Small intestine (tissue), 7 donors: Measurements from ENCODE around the gene NCAPD3. TPM values are rescaled to one million over a fixed set of nuclear protein-coding genes. Genes with fewer than 3 reads are reported as not detected.

Experiments used
- DNase-seq, 2 donors: peaks; one replicate each; pipeline versions ENCODE4 v3.0.0 to v3.0.0-alpha.2; 2013
- FAIRE-seq: peaks from 2 replicates; lab custom pipeline; 2012; peaks lifted over from hg19 to GRCh38; lab: Jason Lieb, UNC
- H3K27ac ChIP-seq, 3 donors: one replicate each; pipeline ENCODE4 v1.5.1; 2013; ENCODE audit warnings: low read length in 2 of 3, mild to moderate bottlenecking in 2 of 3, control low read depth in 1 of 3, inconsistent platforms in 1 of 3, low read depth in 1 of 3, moderate library complexity in 1 of 3
- H3K27me3 ChIP-seq, 3 donors: one replicate each; pipeline ENCODE4 v1.6.1; 2013; ENCODE audit warnings: low read length in 3 of 3, inconsistent platforms in 1 of 3; ENCODE audit not compliant: control insufficient read depth in 3 of 3, insufficient read depth in 3 of 3
- H3K36me3 ChIP-seq, 3 donors: one replicate each; pipeline ENCODE4 v1.6.1; 2013; ENCODE audit warnings: low read length in 3 of 3, inconsistent platforms in 1 of 3, low read depth in 1 of 3, mild to moderate bottlenecking in 1 of 3, moderate library complexity in 1 of 3; ENCODE audit not compliant: control insufficient read depth in 3 of 3, insufficient read depth in 2 of 3
- H3K4me1 ChIP-seq, 3 donors: one replicate each; pipeline ENCODE4 v1.6.1; 2013; ENCODE audit warnings: low read length in 2 of 3, inconsistent platforms in 1 of 3, low read depth in 1 of 3, mild to moderate bottlenecking in 1 of 3, moderate library complexity in 1 of 3; ENCODE audit not compliant: control insufficient read depth in 3 of 3, insufficient read depth in 2 of 3
- H3K4me3 ChIP-seq, 3 donors: one replicate each; pipeline ENCODE4 v1.5.1; 2013; ENCODE audit warnings: low read length in 3 of 3, control low read depth in 1 of 3, inconsistent platforms in 1 of 3, low read depth in 1 of 3, mild to moderate bottlenecking in 1 of 3, moderate library complexity in 1 of 3
- H3K9me3 ChIP-seq, 2 donors: one replicate each; pipeline ENCODE4 v1.6.1; 2013; ENCODE audit warnings: low read depth in 1 of 2, low read length in 1 of 2; ENCODE audit not compliant: control insufficient read depth in 2 of 2, insufficient read depth in 1 of 2
- WGBS, 3 donors: extraction: QIAGEN DNeasy Blood & Tissue Kit; methylation state at CpG; one replicate each; pipeline ENCODE4 v1.1.7; 2013; 5-methylcytosine and 5-hydroxymethylcytosine counted together
- polyA plus RNA-seq, 4 donors: library from polyadenylated mRNA; stranded (reverse) in 3 of 4; unstranded in 1 of 4; fragments of 200-250 nt in 3 of 4; fragments of 120-200 nt in 1 of 4; gene quantifications; one replicate each; pipeline versions ENCODE4 v1.2.1 to v1.2.3, GENCODE V29; 2013
- donor health status: healthy with polysubstance abuse.
- donor health status: control.
- donor health status: control.
- donor health status: Bipolar disorder and iron deficiency.
- donor health status: healthy.

The NCAPD3 gene
- polyA plus RNA-seq, 4 donors: 3.4 to 19.2 (median 7.9) TPM

DNA sequence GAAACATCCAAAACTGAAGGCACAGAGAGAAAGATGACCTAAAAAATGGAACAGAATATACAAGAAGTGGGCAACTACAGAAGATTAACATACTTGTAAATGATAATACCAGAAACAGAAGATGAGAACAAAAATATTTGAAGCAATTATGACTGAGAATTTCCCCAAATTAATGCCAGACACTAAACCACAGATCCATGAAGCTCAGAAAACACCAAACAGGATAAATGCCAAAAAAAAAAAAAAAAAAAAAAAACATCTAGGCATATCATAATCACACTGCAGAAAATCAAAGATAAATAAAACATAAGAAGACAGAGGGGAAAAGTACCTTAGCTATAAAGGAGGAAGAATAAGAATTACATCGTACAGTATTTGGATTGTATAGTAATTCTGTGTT, 89.6 kb downstream of the NCAPD3 start:
- DNase-seq: no peak
- WGBS, 3 donors: 98 to 100% (median 100%) methylated on average over 1 of the region's 1 CpG
- Histone ChIP-seq H3K9me3 (peaks cover 0 to 17% of the 10 kb centered on the region in 2 donors), H3K27ac (no peak overlapping the region), H3K4me3 (no peak overlapping the region), H3K27me3 (no peaks in the 10 kb centered on the region), H3K4me1 (no peaks in the 10 kb centered on the region), H3K36me3 (no peaks in the 10 kb centered on the region)
- no peak for FAIRE-seq

DNA sequence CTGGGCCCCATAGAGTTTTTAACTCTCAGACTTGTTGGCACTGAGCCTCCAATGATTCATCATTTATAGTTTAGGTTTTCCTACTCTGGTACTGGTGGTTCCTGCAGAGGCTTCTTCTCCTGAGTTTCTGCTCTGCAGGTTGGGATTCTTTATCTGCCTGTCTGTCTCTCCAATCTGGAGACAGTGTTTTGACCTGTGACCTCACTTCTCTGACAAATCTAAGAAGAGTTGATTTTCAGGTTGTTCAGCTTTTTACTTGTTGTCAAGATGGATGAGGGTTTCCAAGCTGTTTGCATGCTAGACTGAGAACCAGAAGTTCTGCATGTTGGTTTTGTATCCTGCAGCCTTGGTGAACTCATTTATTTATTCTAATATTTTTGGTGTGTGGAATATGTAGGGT, 91.0 kb downstream of the NCAPD3 start:
- FAIRE-seq (no peak), DNase-seq (no peak)
- H3K27me3 ChIP-seq: no peaks in the 10 kb centered on the region
- H3K27ac ChIP-seq: no peak overlapping the region
- no peaks in the 10 kb centered on the region for H3K36me3 ChIP-seq
- peaks cover 0 to 17% of the 10 kb centered on the region in 2 donors for H3K9me3 ChIP-seq
- no peaks in the 10 kb centered on the region for H3K4me1 ChIP-seq
- H3K4me3 ChIP-seq: no peak overlapping the region

GRCh38 chr11:134131628-134132244, 92.0 kb downstream of the NCAPD3 start:
- Histone ChIP-seq H3K4me1 (no peaks in the 10 kb centered on the region), H3K9me3 (peaks cover 0 to 17% of the 10 kb centered on the region in 2 donors), H3K27ac (no peak overlapping the region), H3K4me3 (no peak overlapping the region), H3K27me3 (no peaks in the 10 kb centered on the region), H3K36me3 (no peaks in the 10 kb centered on the region)
- DNase-seq: no peak
- FAIRE-seq: no peak
- WGBS, 3 donors: 84 to 91% (median 88%) methylated on average over 2 of the region's 2 CpGs

DNA sequence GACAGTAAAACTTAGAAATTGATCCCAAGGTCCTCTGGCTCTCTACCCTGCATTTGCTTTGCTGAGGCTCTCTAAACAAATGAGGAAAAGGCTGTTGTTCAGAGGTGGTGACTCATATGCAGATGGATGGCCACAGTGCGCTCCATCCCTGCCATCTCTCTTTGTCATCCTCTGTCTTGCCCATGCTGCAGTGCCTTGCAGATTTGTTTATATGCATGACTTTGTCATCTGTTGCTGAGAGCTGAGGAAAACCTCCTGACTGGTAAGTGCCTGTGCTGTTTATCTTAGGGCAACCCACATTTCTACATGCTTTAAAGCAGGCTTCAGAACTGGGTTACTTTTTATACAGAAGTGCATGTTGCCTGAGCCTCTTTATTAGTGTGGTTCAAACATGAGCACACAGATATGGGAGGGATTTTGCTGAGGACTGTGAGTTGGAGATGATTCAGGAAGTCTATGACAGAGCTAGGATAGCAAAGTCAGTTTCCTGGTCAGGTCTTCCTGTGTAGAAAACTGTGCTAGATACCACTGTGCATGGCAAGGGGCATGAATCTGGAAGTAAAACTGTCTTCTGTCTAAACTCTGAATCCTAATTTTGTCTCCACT, 97.4 kb downstream of the NCAPD3 start:
- Histone ChIP-seq H3K27ac (peak overlapping the region in 1 of 3 donors; percentile 11), H3K4me3 (no peak overlapping the region), H3K36me3 (no peaks in the 10 kb centered on the region), H3K9me3 (peaks cover 0 to 8% of the 10 kb centered on the region in 2 donors), H3K27me3 (peaks cover 0 to 22% (median 7%) of the 10 kb centered on the region in 3 donors), H3K4me1 (no peaks in the 10 kb centered on the region)
- no peak for FAIRE-seq
- no peak for DNase-seq
- WGBS, 3 donors: 47 to 83% (median 71%) methylated on average over 1 of the region's 1 CpG

DNA sequence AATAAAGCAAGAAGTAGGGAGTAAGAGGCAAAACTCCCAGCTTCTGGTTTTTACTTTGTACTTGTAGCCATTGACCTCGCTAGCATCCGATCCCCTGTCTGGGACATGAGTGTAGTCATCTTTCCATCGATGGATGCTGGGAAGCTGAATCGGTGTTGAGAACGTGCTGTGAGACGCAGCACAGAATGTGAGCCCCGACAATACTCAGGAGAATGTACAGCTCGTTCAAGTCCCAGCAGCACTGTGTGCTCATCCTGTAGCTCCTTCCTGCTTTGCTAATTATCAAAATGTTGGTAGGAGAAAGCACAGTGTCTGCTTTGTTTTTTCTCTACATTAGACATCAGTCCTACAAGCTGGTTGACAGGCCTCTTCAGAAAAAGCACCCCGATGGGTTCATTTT, 98.3 kb downstream of the NCAPD3 start:
- H3K36me3 ChIP-seq: no peaks in the 10 kb centered on the region

DNA sequence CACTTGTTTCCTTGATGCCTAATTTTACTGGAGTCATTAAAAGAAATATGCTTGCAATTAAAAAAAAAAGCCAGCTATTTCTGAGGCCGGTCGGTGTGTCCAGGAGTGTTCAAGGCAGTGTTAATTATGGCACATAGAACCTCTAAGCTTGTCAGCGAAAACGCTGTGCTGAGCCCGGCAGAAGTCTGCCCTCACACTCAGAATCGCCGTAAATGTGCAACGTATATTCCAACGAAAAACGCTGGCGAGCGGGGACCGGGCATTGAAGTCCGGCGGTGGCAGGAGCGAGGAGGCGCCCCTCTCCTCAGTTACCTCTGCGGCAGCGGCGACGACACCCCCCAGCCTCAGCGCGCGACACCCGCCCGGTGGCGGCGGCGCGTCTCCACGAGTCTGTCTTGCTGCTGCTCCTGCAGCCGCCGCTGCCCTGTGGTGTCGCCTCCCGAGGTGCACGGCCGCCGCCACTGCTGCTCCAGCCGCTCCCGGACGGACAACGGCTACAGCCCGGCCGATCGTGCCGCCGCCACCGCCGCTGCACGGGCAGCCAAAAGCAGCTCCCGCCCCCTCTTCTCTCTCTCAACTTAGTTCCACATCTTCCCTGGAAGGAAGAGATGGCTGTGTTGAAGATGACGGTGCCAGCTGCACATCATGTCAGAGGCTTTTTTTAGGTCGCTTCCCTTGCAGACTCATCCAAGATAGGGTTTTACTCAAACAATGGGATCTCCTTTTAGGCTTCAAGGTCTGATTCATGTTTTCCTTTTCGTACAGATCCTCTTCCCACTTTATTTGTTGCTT, 98.9 kb downstream of the NCAPD3 start:
- Histone ChIP-seq H3K9me3 (peaks cover 0 to 2% of the 10 kb centered on the region in 2 donors), H3K4me1 (peaks cover 0 to 4% (median 0%) of the 10 kb centered on the region in 3 donors), H3K36me3 (no peaks in the 10 kb centered on the region), H3K27ac (peak overlapping the region in 1 of 3 donors; percentile 11), H3K4me3 (peak overlapping the region in 2 of 3 donors; percentile 3 to 4), H3K27me3 (peaks cover 0 to 25% (median 7%) of the 10 kb centered on the region in 3 donors)
- FAIRE-seq (no peak), DNase-seq (peak; percentile 9 to 45)
- WGBS, 3 donors: 5 to 8% (median 6%) methylated on average over 49 to 54 of the region's 54 CpGs

More for the DNA sequence above, 98.3 kb downstream of the NCAPD3 start:
- DNase-seq (no peak), FAIRE-seq (no peak)
- peaks cover 0 to 23% (median 7%) of the 10 kb centered on the region in 3 donors for H3K27me3 ChIP-seq
- H3K9me3 ChIP-seq: peaks cover 0 to 3% of the 10 kb centered on the region in 2 donors
- no peak overlapping the region for H3K4me3 ChIP-seq
- WGBS, 3 donors: 75 to 93% (median 81%) methylated on average over 9 of the region's 9 CpGs
- H3K4me1 ChIP-seq: peaks cover 0 to 4% (median 0%) of the 10 kb centered on the region in 3 donors
- peak overlapping the region in 1 of 3 donors; percentile 70 for H3K27ac ChIP-seq

- no peaks in the 10 kb centered on the region for H3K36me3 ChIP-seq
- FAIRE-seq (no peak), DNase-seq (no peak)
- whole genome bisulfite sequencing, 3 donors: 44 to 74% (median 63%) methylated on average over 9 of the region's 9 CpGs
- H3K4me3 ChIP-seq: no peak overlapping the region
- peaks cover 0 to 23% (median 7%) of the 10 kb centered on the region in 3 donors for H3K27me3 ChIP-seq
- peak overlapping the region in 2 of 3 donors; percentile 80 to 82 for H3K27ac ChIP-seq
- H3K9me3 ChIP-seq: no peaks in the 10 kb centered on the region
- peaks cover 0 to 4% (median 0%) of the 10 kb centered on the region in 3 donors for H3K4me1 ChIP-seq
Observed at GRCh38 chr11:134120921-134121526, 102.7 kb downstream of the NCAPD3 start.
